OCI-LY1 (cell line): ENCODE measurements around the gene RAB25.

ENCODE experiments used
- H2AFZ ChIP-seq: fragments of 200-600 bp; sonication (generic), shearing (Covaris generic); 2 replicates; pipeline ENCODE4 v1.6.0; 2014; ENCODE audit warnings: antibody characterized with exemption, mild to moderate bottlenecking, low read length
- H3F3A ChIP-seq: fragments of 200-600 bp; sonication (generic), shearing (Covaris generic); 2 replicates; pipeline ENCODE4 v1.6.0; 2014; ENCODE audit warnings: mild to moderate bottlenecking, antibody characterized with exemption, low read length, moderate library complexity; ENCODE audit not compliant: insufficient read depth
- H3K27ac ChIP-seq: fragments of 200-600 bp; sonication (generic); 2 replicates; pipeline ENCODE4 v1.5.1; 2014; ENCODE audit warnings: low read length, mixed run types, mild to moderate bottlenecking, low read depth; ENCODE audit not compliant: poor library complexity, severe bottlenecking
- H3K27me3 ChIP-seq: fragments of 200-600 bp; sonication (generic); 2 replicates; pipeline ENCODE4 v1.6.0; 2014; ENCODE audit warnings: antibody characterized with exemption, mild to moderate bottlenecking, low read length, moderate library complexity; ENCODE audit not compliant: insufficient read depth
- H3K36me3 ChIP-seq: fragments of 200-600 bp; sonication (generic); 2 replicates; pipeline ENCODE4 v1.6.1; 2014; ENCODE audit warnings: mild to moderate bottlenecking, antibody characterized with exemption, low read length, moderate library complexity, mixed read lengths; ENCODE audit not compliant: insufficient read depth
- H3K4me1 ChIP-seq: fragments of 200-600 bp; sonication (generic); 2 replicates; pipeline ENCODE4 v1.5.1; 2014; ENCODE audit warnings: mild to moderate bottlenecking, low read length, moderate library complexity; ENCODE audit not compliant: insufficient read depth, severe bottlenecking
- H3K4me2 ChIP-seq: fragments of 200-600 bp; sonication (generic), shearing (Covaris generic); 2 replicates; pipeline ENCODE4 v1.6.1; 2014; ENCODE audit warnings: low read length
- H3K4me3 ChIP-seq: fragments of 200-600 bp; sonication (generic); 2 replicates; pipeline ENCODE4 v1.5.1; 2014; ENCODE audit warnings: low read length, low read depth, mild to moderate bottlenecking, mixed read lengths; ENCODE audit not compliant: poor library complexity, severe bottlenecking
- H3K79me2 ChIP-seq: fragments of 200-600 bp; shearing (Covaris generic); 2 replicates; pipeline ENCODE4 v1.6.1; 2016; ENCODE audit warnings: mixed run types, low read length, mixed read lengths; ENCODE audit not compliant: insufficient read depth
- H3K9ac ChIP-seq: fragments of 200-600 bp; sonication (generic), shearing (Covaris generic); 2 replicates; pipeline ENCODE4 v1.6.1; 2014; ENCODE audit warnings: mild to moderate bottlenecking, low read length, mixed read lengths
- H3K9me2 ChIP-seq: fragments of 200-600 bp; sonication (generic), shearing (Covaris generic); 2 replicates; pipeline ENCODE4 v1.6.1; 2014; ENCODE audit warnings: low read depth, mild to moderate bottlenecking, low read length, mixed read lengths
- H3K9me3 ChIP-seq: fragments of 200-600 bp; shearing (Covaris generic); 2 replicates; pipeline ENCODE4 v1.6.1; 2014; ENCODE audit warnings: low read length, mixed read lengths
- H4K20me1 ChIP-seq: fragments of 200-600 bp; sonication (generic), shearing (Covaris generic); 2 replicates; pipeline ENCODE4 v1.6.0; 2016; ENCODE audit warnings: mild to moderate bottlenecking, low read length; ENCODE audit not compliant: insufficient read depth
- EZH2 ChIP-seq: fragments of 200-600 bp; sonication (generic), shearing (Covaris generic); IDR thresholded peaks from 2 replicates; pipeline ENCODE4 v1.8.0; 2017; ENCODE audit warnings: borderline replicate concordance, mixed run types, mild to moderate bottlenecking, antibody characterized with exemption, low read length, moderate library complexity, mixed read lengths
- TF ChIP-seq, protein P1 (sequence below): fragments of 200-600 bp; sonication (generic), shearing (Covaris generic); IDR thresholded peaks from 2 replicates; pipeline ENCODE4 v1.5.1; 2017; ENCODE audit warnings: mild to moderate bottlenecking, antibody characterized with exemption, low read length, moderate library complexity, mixed read lengths

RAB25 gene

DNA sequence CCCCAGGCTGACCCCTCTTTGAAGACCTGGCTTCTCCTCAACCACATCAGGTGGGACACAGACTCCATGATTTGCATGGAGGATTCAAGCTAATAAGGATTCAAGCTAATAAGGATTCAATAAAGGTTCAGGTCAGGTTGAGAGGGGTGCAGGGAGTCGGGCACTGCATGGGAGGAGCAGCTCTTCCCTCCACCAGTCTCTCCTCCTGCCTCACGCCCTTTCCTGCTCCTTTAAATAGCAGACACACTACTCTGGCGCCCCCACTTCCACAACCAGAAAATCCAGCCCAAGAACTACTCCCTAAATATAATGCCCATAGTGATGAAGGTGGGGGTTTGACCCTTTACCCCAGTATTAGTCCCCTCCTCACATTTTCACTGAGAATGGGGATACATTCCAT, 14.2 kb downstream of the RAB25 start:
- H3F3A ChIP-seq = 0 out of 2 replicates have a peak, but pooled peaks cover 4% of the 10 kb centered on the region
- H3K9me3 ChIP-seq = no peaks in the 10 kb centered on the region
- no peaks in the 10 kb centered on the region for H3K27me3 ChIP-seq
- no peaks in the 10 kb centered on the region for H4K20me1 ChIP-seq
- H3K9ac ChIP-seq = no peak overlapping the region
- H3K79me2 ChIP-seq = no peaks in the 10 kb centered on the region
- H3K4me1 ChIP-seq = peaks cover 22% of the 10 kb centered on the region
- H3K4me2 ChIP-seq = no peak overlapping the region; the same call in 1 of the 2 replicates
- H3K36me3 ChIP-seq = no peaks in the 10 kb centered on the region
- H2AFZ ChIP-seq = no peak overlapping the region
- H3K27ac ChIP-seq = no peak overlapping the region
- TF ChIP-seq EZH2 = no peak
- H3K4me3 ChIP-seq = no peak overlapping the region
- no peaks in the 10 kb centered on the region for H3K9me2 ChIP-seq

DNA sequence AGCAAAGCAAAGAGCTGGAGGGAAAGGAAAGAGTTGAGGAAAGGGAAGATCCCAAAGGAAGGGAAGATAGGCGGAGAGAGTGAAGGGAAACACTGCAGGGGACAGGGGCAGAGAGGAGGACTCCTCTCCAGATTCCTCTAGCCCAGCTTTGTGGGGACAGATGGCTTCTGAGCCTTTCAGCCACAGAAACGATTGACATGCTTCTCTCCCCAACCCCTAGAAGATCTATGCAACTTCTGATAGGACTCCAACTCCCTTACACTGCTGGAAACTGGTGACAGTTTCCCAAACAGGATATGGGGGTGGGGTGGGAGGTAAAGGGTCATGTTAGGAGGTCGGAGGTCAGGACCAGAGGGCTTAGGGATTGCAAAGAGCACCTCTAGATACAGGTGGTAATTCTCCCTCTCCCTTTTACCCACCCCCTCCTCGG, 14.8 kb downstream of the RAB25 start:
- no peak overlapping the region for H2AFZ ChIP-seq
- H4K20me1 ChIP-seq = no peaks in the 10 kb centered on the region
- no peaks in the 10 kb centered on the region for H3K9me3 ChIP-seq
- TF ChIP-seq, protein P1, sequence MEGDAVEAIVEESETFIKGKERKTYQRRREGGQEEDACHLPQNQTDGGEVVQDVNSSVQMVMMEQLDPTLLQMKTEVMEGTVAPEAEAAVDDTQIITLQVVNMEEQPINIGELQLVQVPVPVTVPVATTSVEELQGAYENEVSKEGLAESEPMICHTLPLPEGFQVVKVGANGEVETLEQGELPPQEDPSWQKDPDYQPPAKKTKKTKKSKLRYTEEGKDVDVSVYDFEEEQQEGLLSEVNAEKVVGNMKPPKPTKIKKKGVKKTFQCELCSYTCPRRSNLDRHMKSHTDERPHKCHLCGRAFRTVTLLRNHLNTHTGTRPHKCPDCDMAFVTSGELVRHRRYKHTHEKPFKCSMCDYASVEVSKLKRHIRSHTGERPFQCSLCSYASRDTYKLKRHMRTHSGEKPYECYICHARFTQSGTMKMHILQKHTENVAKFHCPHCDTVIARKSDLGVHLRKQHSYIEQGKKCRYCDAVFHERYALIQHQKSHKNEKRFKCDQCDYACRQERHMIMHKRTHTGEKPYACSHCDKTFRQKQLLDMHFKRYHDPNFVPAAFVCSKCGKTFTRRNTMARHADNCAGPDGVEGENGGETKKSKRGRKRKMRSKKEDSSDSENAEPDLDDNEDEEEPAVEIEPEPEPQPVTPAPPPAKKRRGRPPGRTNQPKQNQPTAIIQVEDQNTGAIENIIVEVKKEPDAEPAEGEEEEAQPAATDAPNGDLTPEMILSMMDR = no peak
- TF ChIP-seq EZH2 = no peak
- no peaks in the 10 kb centered on the region for H3K9me2 ChIP-seq
- peak overlapping the region; percentile 69 for H3K9ac ChIP-seq
- 0 out of 2 replicates have a peak, but pooled peaks cover 4% of the 10 kb centered on the region for H3F3A ChIP-seq
- H3K27me3 ChIP-seq = 0 out of 2 replicates have a peak, but pooled peaks cover 1% of the 10 kb centered on the region
- H3K4me1 ChIP-seq = peaks cover 22% of the 10 kb centered on the region
- no peaks in the 10 kb centered on the region for H3K79me2 ChIP-seq
- H3K36me3 ChIP-seq = no peaks in the 10 kb centered on the region
- H3K27ac ChIP-seq = no peak overlapping the region
- peak overlapping the region; percentile 90 for H3K4me2 ChIP-seq
- H3K4me3 ChIP-seq = peak overlapping the region; percentile 67

DNA sequence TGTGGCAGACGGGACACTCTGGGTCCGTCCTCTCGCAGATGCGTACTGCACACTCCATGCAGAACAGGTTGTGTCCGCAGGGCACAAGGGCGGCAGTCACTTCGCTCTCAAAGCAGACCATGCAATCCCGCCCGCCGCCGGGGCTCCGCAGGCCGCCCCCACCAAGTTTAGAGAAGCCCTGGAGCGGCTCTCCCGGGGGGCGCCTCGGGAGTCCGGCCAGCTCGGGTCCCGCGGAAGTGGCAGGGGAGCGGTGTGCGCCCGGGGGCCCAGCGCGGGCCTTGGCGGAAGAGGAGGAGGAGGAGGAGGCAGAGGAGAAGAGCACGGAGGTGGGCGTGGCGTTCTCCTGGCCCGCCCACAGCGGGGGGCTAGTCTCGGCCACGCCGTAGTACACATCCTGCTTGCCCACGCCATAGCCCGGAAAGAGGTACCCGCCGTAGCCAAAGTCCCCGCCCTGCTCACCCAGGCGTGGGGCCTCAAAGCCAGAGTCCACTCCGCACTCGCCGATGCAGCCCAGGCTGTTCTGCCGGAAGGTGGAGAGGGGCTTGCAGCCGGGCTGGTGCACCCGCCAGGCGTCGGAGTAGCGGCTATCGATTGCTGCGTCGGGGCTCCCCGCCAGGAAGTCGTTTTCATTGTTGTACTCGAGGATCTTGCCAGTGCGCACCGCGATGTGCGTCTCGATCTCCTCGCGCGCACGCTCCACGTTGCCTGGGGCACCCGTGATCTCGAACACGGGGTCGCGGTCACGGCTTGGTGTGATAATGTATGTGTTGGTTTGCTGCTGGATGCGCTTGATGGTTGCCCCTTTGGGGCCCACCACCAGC, 15.9 kb downstream of the RAB25 start:
- H3K79me2 ChIP-seq = no peaks in the 10 kb centered on the region
- 0 out of 2 replicates have a peak, but pooled peaks cover 5% of the 10 kb centered on the region for H3K27me3 ChIP-seq
- H3K4me1 ChIP-seq = peaks cover 26% of the 10 kb centered on the region
- no peaks in the 10 kb centered on the region for H3K36me3 ChIP-seq
- H3K27ac ChIP-seq = no peak overlapping the region
- H3K9me3 ChIP-seq = no peaks in the 10 kb centered on the region
- H4K20me1 ChIP-seq = no peaks in the 10 kb centered on the region
- no peak overlapping the region for H2AFZ ChIP-seq
- no peak for TF ChIP-seq EZH2
- TF ChIP-seq, protein P1 = no peak
- peak overlapping the region; percentile 69 for H3K9ac ChIP-seq
- peak overlapping the region; percentile 67 for H3K4me3 ChIP-seq
- 0 out of 2 replicates have a peak, but pooled peaks cover 4% of the 10 kb centered on the region for H3F3A ChIP-seq
- H3K9me2 ChIP-seq = no peaks in the 10 kb centered on the region
- H3K4me2 ChIP-seq = peak overlapping the region; percentile 90
